COLO668 (cell line): Measurements from ENCODE around the gene RNASE8.
"Not testable (repeated sequence)": the region's sequence is repeated elsewhere in the genome, so short reads cannot be mapped to it uniquely, and the experiment has no call there.

Experiments
- DNase-seq: peaks from one replicate; lab custom pipeline; 2025; ENCODE audit not compliant: unreplicated experiment; lab: John Stamatoyannopoulos, UW

RNASE8 gene

DNA sequence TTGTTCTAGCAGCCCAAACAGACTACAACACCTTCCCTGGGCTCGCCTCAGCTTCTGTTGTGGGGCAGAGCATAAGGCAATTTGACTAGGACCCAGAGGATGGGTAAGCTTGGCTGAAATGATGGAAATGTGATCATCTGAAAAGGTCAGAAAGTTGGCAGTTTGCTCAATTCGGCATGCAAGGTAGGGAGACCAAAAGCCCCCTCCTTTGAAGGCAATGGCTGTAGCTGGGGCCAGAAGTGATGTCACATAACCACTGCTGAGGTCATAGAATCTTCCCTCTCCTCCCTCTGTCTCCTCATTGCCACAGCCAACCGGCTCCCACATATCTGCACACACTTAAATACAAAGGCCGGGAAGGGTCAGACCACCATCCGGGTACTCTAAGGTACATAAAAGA lies 27.7 kb upstream of the RNASE8 start, which contains the start of gene TPPP2:
TSS of gene TPPP2 (plus strand) at position 301 of the 400 bp plus-strand sequence. CDS start 365 bp downstream, outside the sequence.
- DNase-seq: no peak

DNA sequence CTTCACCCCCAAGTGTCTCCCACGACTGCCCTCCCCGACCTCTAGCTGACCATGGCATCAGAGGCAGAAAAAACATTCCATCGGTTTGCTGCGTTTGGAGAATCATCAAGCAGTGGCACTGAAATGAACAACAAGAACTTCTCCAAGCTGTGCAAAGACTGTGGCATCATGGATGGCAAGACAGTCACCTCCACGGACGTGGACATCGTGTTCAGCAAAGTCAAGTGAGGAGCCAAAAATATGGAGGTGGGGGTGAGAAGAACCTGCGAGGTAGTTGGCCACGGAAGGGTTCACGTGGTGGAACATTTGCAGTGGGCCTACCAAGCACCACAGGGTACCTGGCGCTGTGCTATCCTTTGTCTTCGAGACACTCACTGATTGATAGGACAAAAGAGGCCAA lies 27.1 kb upstream of the RNASE8 start:
- no peak for DNase-seq

DNA sequence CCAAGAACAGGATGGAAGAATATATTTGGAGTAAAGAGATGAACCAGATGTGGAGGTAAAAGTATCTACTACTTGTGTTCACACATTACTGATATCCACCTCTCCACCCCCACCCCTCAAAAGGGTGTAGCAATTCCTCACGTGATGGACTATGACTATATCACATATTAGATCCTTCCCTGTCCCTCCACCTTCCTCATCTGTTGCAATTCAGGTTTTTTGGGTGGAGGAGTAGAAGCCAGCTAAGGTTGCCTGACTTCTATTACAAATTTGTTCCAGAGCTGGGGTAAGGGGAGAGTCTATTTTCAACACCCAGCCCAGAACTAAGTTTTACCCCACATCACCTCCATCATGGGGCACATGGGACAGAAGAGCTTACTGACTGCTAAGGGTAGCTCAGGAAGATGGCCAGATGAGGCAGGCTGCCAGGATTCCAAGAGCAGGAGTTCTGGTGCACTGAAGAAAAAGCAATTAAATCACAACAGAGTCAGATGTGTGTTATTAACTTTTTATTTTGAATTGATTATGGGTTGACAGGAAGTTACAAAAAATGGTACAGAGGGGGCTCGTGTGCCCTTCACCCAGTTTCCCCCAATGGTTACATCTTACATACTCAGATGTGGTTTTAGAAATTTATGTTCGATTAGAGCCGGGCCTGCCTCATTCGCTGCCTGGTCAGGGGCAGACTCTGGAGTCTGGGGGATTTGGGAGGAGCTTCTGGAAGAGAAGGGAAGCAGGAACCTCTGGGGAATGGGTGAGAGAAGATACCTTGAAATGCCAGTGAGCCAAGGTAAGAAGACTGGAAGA lies 25.1 kb upstream of the RNASE8 start:
- DNase-seq: no peak

DNA sequence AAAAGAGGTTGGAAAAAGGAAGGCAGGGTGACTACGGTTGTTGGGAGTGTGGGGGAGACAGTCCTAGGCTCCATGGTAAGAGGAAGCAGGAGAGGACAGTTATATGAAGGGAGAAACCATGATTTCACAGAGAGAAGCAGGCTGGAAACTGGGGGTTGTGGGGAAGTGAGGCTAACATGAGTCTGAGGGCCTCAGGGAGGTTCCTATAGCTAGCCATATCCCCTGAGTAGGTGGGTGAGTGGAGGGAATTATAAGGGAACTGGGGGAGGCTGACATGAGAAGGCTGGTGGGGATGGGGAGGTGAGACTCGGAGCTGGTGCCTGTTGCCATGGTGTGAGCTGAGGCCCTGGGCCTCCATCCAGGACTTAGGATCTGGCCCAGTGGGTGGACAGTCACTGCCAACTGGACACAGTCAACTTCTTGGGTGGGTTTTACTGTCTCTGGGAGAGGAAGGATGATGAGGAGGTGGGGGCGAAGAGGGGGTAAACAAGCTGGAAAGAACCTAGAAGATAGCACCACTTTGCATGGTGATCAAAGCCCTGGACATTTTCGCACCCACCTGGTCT lies 24.4 kb upstream of the RNASE8 start:
- DNase-seq: no peak

DNA sequence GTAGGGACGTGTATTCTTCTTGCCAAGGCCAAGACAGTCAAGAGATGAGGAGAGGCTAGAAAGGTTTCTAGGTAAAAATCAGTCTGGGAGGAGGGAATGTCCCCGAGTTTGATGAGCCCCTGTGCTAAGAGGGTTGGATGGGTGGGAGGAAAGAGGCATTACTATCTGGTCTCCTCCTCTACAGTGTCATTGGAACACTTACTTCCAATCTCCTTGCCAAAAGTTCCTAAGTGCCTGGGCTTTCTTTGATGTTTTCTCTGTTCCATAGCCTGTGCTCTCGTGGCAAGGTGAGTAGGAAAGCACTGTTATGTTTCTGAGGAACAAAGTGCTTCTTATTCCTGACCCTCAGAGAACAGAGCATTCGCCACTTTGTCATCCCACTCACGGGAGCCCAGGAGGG lies 22.9 kb upstream of the RNASE8 start, which contains the start of gene RNASE13:
TSS of gene RNASE13 (minus strand) at position 101 of the 400 bp plus-strand sequence. CDS start 519 bp downstream, outside the sequence.
- DNase-seq: no peak

DNA sequence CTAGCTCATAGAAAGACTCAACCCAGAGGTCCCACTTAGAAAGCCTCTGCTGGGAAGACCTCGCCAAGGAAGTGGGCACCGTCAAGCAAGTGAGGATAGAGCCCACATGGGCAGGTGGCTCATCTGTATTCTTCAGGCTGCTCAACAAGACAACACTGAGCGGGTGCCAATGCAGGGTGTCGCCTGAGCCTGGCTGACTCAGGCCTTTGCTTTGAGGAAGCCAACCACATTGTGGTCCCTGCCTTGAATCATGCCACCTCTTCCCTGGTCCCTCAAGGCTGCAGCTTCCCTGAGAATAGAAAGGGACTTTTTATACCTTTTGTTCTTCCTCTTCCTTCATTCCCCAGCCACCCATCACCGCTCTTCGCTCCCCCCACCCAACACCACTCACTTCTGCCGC lies 20.9 kb upstream of the RNASE8 start:
- DNase-seq: no peak

DNA sequence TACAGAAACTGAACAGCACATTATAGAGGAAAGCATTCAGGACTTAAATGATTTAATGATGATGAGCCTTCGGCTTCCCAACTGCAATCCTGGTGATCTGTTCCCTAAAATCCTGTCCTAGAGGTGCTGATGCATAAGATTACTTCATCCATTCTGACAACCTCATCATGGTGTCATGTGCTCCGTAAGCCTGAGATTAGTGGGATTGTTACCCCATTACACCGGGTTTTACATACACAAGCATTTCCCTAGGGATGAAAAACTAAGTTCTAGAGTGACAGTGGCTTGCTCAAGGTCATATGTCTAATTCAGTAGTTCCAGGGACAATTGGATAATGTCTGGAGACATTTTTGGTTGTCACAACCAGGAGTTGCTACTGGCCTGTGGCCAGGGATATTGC lies 20.5 kb upstream of the RNASE8 start:
- no peak for DNase-seq

DNA sequence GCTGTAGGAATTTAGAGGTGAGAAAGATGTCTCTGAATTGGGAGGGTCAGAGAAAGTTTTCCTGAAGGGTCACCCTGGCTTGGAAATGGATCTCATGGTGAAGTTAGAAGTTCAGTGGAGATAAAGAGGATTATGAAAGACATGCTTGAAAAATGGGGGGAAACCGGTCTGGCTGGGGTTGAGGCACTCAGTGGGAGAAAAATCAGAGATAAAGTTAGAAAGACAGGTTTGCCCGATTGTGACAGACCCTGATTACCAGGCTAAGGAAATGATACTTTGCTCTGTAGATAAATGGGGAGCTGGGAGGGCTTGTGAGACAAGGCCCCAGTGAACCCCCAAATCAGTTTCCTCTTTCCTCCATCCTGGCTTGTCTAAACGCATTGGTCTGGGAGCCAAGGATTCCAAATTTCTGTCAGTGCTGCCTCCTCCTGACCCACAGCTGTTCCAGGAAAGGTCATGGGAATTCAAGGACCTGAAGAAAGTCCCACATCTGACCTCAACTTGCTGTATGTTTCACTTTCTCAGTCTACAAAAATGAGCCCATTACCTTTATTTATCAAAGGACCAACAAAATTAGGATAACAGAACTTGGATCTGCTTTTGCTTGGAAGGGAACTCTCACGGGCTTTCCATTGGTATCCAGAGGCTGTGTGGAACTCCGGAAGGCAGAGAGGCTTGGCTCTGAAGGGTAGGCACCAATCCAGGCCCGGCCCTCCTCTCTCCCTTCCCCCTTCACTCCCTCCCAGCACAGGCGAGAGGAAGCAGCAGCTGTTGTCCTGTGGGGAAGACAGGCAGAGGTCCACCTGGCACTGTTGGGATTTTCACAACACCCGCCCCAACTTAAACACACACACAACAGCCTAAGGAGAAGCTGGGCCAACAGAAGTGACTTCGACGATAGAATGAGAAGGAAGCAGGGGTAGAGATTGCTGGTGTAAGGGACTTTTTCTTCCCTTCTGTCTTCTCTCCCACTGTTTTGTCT lies 18.9 kb upstream of the RNASE8 start:
- peak; percentile 9 for DNase-seq

DNA sequence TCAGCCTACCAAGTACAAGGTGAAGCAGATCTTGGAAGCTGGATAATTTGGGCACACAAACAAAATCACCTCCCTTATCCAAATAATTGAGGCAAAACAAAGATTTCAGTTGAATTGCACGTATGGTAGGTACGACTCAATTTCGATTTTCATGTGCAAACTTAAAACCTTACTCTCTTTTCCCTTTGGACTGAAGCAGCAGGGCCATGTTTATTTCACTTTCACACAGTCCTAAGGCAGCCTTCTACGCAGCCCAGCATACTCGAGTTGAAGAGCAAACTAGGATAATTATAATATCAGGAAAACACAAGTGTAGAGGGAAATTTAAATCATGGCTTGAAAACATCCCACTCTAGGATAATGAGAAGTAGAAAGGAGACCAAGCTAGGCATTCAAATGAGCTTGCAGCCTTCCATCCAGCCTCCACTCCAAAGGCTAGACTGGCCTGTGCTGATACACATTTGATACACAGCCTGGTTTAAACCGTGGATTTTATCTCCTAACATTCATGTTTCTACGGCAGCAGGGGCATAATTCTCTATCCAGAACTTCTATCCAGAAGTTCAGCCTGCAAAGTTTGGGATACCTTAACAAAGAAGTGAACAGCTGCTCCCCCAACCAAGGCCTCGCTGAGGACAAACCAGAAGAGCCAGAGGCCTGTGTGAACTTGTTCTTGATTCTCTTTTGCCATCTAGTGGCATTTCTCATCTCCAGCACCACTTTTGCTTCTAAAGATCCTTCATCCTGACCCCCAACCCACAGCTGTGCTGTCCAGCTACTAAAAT lies 17.8 kb upstream of the RNASE8 start:
- no peak for DNase-seq

DNA sequence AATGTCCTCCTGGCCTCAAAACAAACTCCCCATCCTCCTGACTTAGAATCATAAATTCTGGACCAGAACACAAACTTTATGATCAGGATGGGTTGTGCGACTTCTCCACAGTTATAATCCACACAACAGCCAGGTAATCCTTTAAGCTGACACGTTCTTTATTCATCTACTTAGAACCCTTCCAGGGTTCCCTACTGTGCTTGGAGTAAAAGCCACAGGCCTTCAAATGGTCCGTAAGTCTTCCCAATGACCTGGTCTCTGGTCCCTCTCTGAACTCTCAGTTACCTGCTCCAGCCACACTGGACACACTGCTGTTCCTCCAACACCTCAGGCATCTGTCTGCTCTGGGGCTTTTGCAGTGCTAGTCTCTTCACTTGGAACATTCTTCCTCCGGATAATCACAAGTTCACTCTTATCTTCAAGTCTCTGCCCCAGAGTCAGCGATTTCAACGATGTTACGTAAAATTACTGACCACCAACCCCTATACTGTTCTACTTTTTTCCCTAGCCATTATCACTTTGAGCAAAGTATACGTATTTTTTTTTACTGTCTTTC lies 17.2 kb upstream of the RNASE8 start:
- DNase-seq: no peak

DNA sequence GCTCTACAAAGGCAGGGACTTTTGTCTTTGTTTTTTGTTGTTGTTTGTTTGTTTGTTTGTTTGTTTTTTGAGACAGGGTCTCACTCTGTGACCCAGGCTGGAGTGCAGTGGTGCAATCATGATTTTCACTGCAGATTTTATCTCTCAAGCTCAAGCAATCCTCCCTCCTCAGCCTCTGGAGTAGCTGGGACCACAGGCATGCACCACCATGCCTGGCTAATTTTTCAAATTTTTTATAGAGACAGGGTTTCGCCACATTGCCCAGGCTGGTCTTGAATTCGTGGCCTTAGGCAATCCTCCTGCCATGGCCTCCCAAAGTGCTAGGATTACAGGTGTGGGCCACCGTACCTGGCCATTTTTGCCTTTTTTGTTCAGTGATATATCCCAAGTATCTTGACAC lies 16.7 kb upstream of the RNASE8 start:
- DNase-seq: not testable (repeated sequence)

DNA sequence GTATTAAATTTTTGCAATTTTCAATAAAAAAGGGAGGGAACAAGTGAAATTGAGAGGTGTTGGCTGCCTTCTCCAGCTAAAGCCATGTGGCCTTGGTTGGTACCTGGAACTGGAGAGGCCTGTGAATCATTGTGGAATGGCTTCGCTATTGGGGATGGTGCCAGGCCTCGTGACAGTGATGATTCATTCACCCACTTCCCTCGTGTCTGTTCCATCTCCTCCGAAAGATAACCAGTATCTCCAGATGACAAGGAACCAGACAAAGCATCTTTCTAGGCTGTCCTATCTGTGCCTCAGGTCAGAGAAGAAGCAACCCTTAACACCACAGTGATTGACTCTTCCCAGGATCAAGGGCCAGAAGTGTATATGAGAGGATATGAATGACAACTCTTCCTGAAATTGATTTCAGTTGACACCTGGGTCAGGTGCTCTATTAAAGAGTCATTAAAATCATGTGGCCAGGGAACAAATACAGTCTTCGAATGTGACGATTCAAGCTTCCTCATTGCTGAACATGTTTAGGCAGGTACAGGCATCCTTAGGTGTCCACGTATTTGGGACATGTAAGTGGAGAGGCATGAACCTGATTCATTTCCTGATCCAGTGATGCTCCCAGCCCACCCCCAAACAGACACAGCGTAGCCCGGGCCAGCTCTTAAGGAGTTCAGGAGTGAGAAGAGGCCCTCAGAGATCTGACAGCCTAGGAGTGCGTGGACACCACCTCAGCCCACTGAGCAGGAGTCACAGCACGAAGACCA lies 15.8 kb upstream of the RNASE8 start, which contains the start of gene RNASE7:
TSS of gene RNASE7 (plus strand) at position 687 of the 758 bp plus-strand sequence. CDS start 631 bp downstream, outside the sequence.
- DNase-seq: no peak

DNA sequence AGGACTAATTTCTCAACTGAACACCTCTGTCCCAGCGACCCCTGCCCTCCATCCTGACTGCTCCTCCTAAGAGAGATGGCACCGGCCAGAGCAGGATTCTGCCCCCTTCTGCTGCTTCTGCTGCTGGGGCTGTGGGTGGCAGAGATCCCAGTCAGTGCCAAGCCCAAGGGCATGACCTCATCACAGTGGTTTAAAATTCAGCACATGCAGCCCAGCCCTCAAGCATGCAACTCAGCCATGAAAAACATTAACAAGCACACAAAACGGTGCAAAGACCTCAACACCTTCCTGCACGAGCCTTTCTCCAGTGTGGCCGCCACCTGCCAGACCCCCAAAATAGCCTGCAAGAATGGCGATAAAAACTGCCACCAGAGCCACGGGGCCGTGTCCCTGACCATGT lies 14.7 kb upstream of the RNASE8 start:
- no peak for DNase-seq

DNA sequence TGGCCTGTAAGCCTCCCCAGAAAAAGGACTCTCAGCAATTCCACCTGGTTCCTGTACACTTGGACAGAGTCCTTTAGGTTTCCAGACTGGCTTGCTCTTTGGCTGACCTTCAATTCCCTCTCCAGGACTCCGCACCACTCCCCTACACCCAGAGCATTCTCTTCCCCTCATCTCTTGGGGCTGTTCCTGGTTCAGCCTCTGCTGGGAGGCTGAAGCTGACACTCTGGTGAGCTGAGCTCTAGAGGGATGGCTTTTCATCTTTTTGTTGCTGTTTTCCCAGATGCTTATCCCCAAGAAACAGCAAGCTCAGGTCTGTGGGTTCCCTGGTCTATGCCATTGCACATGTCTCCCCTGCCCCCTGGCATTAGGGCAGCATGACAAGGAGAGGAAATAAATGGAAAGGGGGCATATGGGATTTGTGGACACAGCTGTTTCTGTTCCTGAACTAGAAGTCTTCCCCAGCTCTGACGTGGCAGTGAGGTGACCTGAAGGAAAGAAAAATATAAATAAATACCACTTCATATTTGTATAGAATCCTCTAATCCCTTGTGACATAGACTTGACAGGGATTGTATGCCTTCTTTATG lies 14.1 kb upstream of the RNASE8 start:
- no peak for DNase-seq

DNA sequence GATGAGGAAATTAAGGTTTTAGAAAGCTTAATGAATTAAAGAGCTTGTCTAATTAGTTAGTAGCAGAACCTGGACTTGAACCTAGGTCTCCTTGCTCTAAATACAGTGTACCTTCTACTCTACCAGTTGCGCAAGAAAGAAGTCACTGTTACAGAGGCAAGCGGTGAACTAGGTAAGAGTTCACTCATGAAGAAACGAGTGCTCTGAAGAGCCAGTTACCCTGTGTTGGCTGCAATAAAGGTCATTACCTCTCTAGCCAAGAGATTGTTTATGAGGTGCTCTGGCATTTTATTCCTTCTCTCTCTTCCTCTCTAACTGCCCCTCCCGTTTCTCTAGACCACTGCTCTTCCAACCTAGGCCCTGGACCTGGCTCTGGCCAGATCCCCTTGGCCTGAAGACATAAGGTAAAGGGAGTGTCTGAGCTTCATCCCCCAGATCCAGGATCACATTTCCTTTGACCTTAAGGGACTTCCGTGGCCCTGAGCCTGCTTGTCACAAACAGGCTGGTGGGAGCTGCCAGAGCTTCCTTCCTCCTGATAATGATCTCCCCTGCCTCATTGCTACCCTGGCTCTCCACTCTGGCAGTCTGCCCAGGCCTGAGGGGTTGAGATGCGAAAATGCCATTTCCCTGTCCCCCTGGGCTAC lies 13.5 kb upstream of the RNASE8 start:
- DNase-seq: no peak

DNA sequence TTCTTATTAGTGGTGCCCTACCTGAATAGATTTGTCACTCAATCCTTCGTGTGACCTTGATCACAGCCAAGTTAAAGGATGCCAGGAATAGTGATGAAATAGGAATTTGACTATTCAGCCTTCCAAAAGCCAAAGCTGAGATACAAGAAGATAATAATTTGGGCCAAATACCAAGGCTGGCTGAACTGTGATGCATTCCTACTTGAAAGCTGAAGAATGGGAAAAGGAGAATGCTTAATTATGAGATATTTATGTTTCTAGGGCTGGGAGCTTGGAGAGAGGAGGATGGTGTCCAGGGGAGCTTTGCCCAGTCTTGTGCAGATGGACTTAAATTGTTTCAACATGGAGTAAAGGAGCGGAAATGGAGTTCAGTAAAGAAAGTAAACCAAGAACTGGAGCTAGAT lies 10.2 kb upstream of the RNASE8 start:
- no peak for DNase-seq

DNA sequence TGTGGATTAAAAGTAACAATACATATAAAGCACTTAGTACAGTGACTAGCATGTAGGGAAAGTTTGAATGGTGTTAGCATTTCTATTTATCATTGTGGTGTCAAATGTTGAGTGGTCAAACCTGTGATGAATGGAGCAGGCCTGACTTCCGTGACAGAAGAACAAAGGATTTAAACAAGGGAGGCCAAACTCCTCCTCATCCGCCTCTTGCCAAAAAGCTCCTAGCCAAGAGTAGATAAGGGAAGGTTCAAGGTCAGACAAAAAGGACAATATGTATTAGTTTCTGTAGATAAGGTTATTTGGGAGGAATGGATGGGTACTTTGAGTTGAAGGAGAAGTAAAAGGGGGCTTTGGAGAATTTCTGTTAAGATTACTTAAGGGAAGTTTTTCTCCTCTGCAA lies 9.0 kb upstream of the RNASE8 start:
- no peak for DNase-seq

DNA sequence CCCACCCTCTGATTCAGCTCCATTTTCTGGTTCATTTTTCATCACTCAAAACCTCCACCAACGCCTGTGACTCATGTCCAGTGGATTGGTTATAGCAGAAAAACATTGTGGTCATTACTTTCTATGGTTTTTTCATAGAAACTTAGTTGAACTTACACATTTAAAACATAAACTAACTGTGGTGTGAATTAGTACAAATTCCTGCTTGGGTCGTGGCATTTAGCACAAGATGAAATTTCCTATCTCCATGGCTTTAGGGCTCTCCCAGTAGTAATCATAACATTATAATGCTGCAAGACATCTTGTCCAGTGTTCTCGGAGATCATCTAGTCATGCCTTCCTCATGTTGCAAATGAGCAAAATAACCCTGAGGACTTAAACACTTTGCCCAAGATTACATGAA lies 8.3 kb upstream of the RNASE8 start:
- no peak for DNase-seq

DNA sequence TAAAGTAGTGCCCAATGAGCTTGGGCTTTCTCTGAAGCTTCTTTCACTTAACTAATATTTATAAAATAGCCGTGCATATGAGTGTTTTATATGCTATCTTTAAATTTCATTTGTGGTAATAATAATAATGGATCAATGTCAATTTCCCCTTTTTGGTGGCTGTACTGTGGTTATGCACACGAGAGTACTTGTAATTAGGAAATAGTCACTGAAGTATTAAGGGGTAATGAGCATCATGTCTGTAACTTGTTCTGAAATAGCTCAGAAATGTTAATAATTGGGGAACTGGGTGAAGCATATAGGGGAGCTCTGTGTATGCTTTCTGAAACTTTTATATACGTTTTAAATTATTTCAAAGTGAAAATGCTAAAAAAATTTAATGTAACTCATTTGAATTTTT lies 7.0 kb upstream of the RNASE8 start:
- no peak for DNase-seq
